GM12878 (cell line): ENCODE measurements around the gene SEL1L2. TPM values are rescaled to one million over a fixed set of nuclear protein-coding genes. Genes with fewer than 3 reads are reported as not detected.

Source experiments
- ATAC-seq: fragments of 200-7000 bp; cut with Tn5 transposase; 3 replicates; pipeline ENCODE4 v1.9.1; 2020; ENCODE audit warnings: mild to moderate bottlenecking, moderate library complexity
- BruUV-seq: library from RNA; stranded (reverse); fragments of 400-500 nt; replicated peaks from 2 replicates; lab custom pipeline; 2021; lab: Mats Ljungman, UMichigan
- CTCF ChIA-PET: fragments of 300-600 bp; sonication (Branson Sonifier 250); formaldehyde crosslinking; extraction: SDS; loops from one replicate; lab custom pipeline; 2021; ENCODE audit warnings: inconsistent platforms; lab: Yijun Ruan, JAX
- POLR2A ChIA-PET: fragments of 350-600 bp; formaldehyde crosslinking; extraction: SDS; loops from one replicate; lab custom pipeline; 2021; ENCODE audit warnings: inconsistent platforms; lab: Charles Lee
- RAD21 ChIA-PET: fragments of 300-600 bp; sonication (Branson Sonifier 250); formaldehyde crosslinking; loops from one replicate; lab custom pipeline; 2023; ENCODE audit warnings: antibody characterized with exemption; ENCODE audit not compliant: unreplicated experiment; lab: Charles Lee
- SMC1A ChIA-PET: fragments of 300-600 bp; sonication (Branson Sonifier 250); formaldehyde crosslinking; loops from one replicate; lab custom pipeline; 2023; ENCODE audit not compliant: unreplicated experiment, uncharacterized antibody; lab: Charles Lee
- DNase-seq: peaks from one replicate; pipeline ENCODE4 v3.0.0-alpha.2; 2011; ENCODE audit warnings: low read depth, low spot score
- FAIRE-seq: peaks from 3 replicates; lab custom pipeline; 2011; peaks lifted over from hg19 to GRCh38; lab: Jason Lieb, UNC
- H2AFZ ChIP-seq: 2 replicates; pipeline ENCODE4 v1.6.0; 2011; ENCODE audit warnings: low read depth, low read length, control low read depth; ENCODE audit not compliant: control insufficient read depth
- H3K27ac ChIP-seq: 2 replicates; pipeline ENCODE4 v1.5.1; 2011; ENCODE audit warnings: control low read depth; ENCODE audit not compliant: control insufficient read depth, insufficient read depth
- H3K27me3 ChIP-seq, 2 experiments: replicated peaks in 1 of 2; 2 replicates each; pipeline versions ENCODE4 v1.6.0 to v1.6.1; 2011; ENCODE audit warnings: low read length in 1 of 2; ENCODE audit not compliant: control insufficient read depth in 2 of 2, insufficient read depth in 2 of 2
- H3K36me3 ChIP-seq, 2 experiments: 2 replicates each; pipeline ENCODE4 v1.5.1; 2011; ENCODE audit warnings: low read length in 1 of 2; ENCODE audit not compliant: control insufficient read depth in 2 of 2, insufficient read depth in 2 of 2
- H3K4me1 ChIP-seq: 2 replicates; pipeline ENCODE4 v1.6.1; 2011; ENCODE audit warnings: mild to moderate bottlenecking, low read length, moderate library complexity, mixed read lengths; ENCODE audit not compliant: control insufficient read depth, insufficient read depth
- H3K4me2 ChIP-seq: 2 replicates; pipeline ENCODE4 v1.6.0; 2011; ENCODE audit warnings: control low read depth; ENCODE audit not compliant: control insufficient read depth, insufficient read depth
- H3K4me3 ChIP-seq: fragments of 200-600 bp; sonication (generic); 2 replicates; pipeline ENCODE4 v1.5.1; 2016
- H3K79me2 ChIP-seq: 2 replicates; pipeline ENCODE4 v1.6.0; 2011; ENCODE audit warnings: low read length; ENCODE audit not compliant: control insufficient read depth, insufficient read depth
- H3K9ac ChIP-seq: 2 replicates; pipeline ENCODE4 v1.8.0; 2011; ENCODE audit warnings: low read length, control low read depth, mixed read lengths; ENCODE audit not compliant: control insufficient read depth, insufficient read depth
- H3K9me3 ChIP-seq: replicated peaks from 3 replicates; pipeline ENCODE4 v1.5.1; 2011; ENCODE audit warnings: mild to moderate bottlenecking, low read length; ENCODE audit not compliant: control insufficient read depth, insufficient read depth
- H4K20me1 ChIP-seq: 2 replicates; pipeline ENCODE4 v1.6.0; 2011; ENCODE audit not compliant: control insufficient read depth, insufficient read depth
- BACH1 ChIP-seq: fragments of 450-650 bp; IDR thresholded peaks from 2 replicates; pipeline ENCODE4 v1.6.1; 2017; ENCODE audit warnings: mild to moderate bottlenecking, borderline replicate concordance
- CREB1 ChIP-seq: IDR thresholded peaks from 2 replicates; pipeline ENCODE4 v1.6.1; 2012; ENCODE audit warnings: low read depth, mild to moderate bottlenecking, inconsistent platforms
- FOXM1 ChIP-seq: IDR thresholded peaks from 2 replicates; pipeline ENCODE4 v1.6.1; 2012; ENCODE audit warnings: low read depth, mild to moderate bottlenecking, inconsistent platforms, low read length, moderate library complexity
- HCFC1 ChIP-seq: fragments of 150-350 bp; IDR thresholded peaks from 2 replicates; pipeline ENCODE4 v1.6.1; 2014; ENCODE audit warnings: low read length
- NFIC ChIP-seq: IDR thresholded peaks from 2 replicates; pipeline ENCODE4 v1.6.1; 2012; ENCODE audit warnings: low read depth, mild to moderate bottlenecking, inconsistent platforms, low read length, moderate library complexity
- NFXL1 ChIP-seq: fragments of 450-650 bp; IDR thresholded peaks from 2 replicates; pipeline ENCODE4 v1.6.1; 2017; ENCODE audit warnings: antibody characterized with exemption, mild to moderate bottlenecking, borderline replicate concordance
- NR2C2 ChIP-seq: IDR thresholded peaks from 2 replicates; pipeline ENCODE4 v1.6.1; 2011; ENCODE audit warnings: borderline replicate concordance, low read depth; ENCODE audit not compliant: control insufficient read depth, insufficient read length
- PAX8 ChIP-seq: fragments of 450-650 bp; IDR thresholded peaks from 2 replicates; pipeline ENCODE4 v1.6.1; 2017; ENCODE audit warnings: mild to moderate bottlenecking, moderate library complexity
- RAD21 ChIP-seq: IDR thresholded peaks from 2 replicates; pipeline ENCODE4 v1.6.1; 2011; ENCODE audit warnings: mild to moderate bottlenecking, low read depth, low read length, moderate library complexity; ENCODE audit not compliant: insufficient read depth
- SUPT20H ChIP-seq: IDR thresholded peaks from 2 replicates; pipeline ENCODE4 v1.6.1; 2011; ENCODE audit warnings: low read depth, mild to moderate bottlenecking, low read length, moderate library complexity, borderline replicate concordance; ENCODE audit not compliant: control insufficient read depth
- TBL1XR1 ChIP-seq: IDR thresholded peaks from 2 replicates; pipeline ENCODE4 v1.6.1; 2012; ENCODE audit warnings: low read depth, low read length, improper control_type of control experiment
- TCF12 ChIP-seq: IDR thresholded peaks from 2 replicates; pipeline ENCODE4 v1.6.1; 2011; ENCODE audit warnings: low read depth, mild to moderate bottlenecking, low read length
- ZNF274 ChIP-seq: IDR thresholded peaks from one replicate; pipeline ENCODE4 v1.8.0; 2011; ENCODE audit not compliant: insufficient read length, insufficient read depth
- ZNF622 ChIP-seq: fragments of 450-650 bp; IDR thresholded peaks from 2 replicates; pipeline ENCODE4 v1.6.1; 2017; ENCODE audit warnings: mild to moderate bottlenecking, inconsistent platforms
- WGBS: methylation state at CpG from one replicate; pipeline ENCODE4 v1.1.6; 2016; ENCODE audit warnings: low lambda C conversion rate; ENCODE audit not compliant: insufficient replicate concordance, insufficient coverage; ENCODE audit errors: missing lambda C conversion rate; 5-methylcytosine and 5-hydroxymethylcytosine counted together
- in situ Hi-C: fragments of 300-500 bp; cut with MboI; formaldehyde crosslinking; loops from 9 replicates; pipeline ENCODE4 v1.14.3; 2018; ENCODE audit warnings: mixed read lengths
- intact Hi-C: fragments of 100-400 bp; cut with micrococcal nuclease; formaldehyde crosslinking; loops from one replicate; pipeline ENCODE4 v1.14.2; 2022; ENCODE audit not compliant: unreplicated experiment
- polyA plus RNA-seq, 11 experiments: library from polyadenylated mRNA; depleted of rRNA in 4 of 11; unstranded in 6 of 11; stranded (reverse) in 5 of 11; fragments of >200 nt; fragmentation: Nextera tagmentation in 4 of 11; fragmentation: Illumina TruSeq in 1 of 11; extraction: Ambion mirVana in 4 of 11; extraction: Trizol in 1 of 11; gene quantifications; 1 replicate in 1 of 11; 2 replicates in 10 of 11; pipeline versions ENCODE4 v1.2.1 to v1.2.3, GENCODE V29; 2011 to 2016; ENCODE audit warnings: inconsistent platforms in 2 of 11, missing spikeins in 2 of 11, low read depth in 1 of 11
- total RNA-seq, 4 experiments: library from RNA; depleted of rRNA in 3 of 4; stranded (reverse); fragments of >200 nt in 3 of 4; fragmentation: Illumina TruSeq in 1 of 4; extraction: Trizol in 1 of 4; gene quantifications; 2 replicates each; pipeline versions ENCODE4 v1.2.1 to v1.2.3, GENCODE V29; 2013 to 2021

SEL1L2 gene
- total and polyA plus RNA-seq, 10 of the 15 experiments (the other 5 are each of a cell fraction or from before 2014, with no cell fraction given), result not detected

GRCh38 chr20:13840093-13840465 is 150.3 kb downstream of the SEL1L2 start:
- intact Hi-C loops (no loop called here), in situ Hi-C loops (no loop called here)
- POLR2A ChIA-PET, result no interaction called here

GRCh38 chr20:13839421-13840092 is 150.9 kb downstream of the SEL1L2 start:
- H3K4me3 ChIP-seq, result no peak overlapping the region
- H3K4me2 ChIP-seq, result no peak overlapping the region
- ATAC-seq, result no peak
- in situ Hi-C loops (no loop called here), intact Hi-C loops (no loop called here)
- DNase-seq, result no peak
- no peak overlapping the region for H3K27ac ChIP-seq
- ChIA-PET POLR2A (no interaction called here), CTCF (no interaction called here), SMC1A (no interaction called here), RAD21 (no interaction called here)
- H2AFZ ChIP-seq, result no peak overlapping the region
- TF ChIP-seq TCF12 (no peak), TBL1XR1 (no peak), NFXL1 (no peak), NR2C2 (no peak), HCFC1 (no peak), RAD21 (no peak)
- no peaks in the 10 kb centered on the region for H3K79me2 ChIP-seq
- H3K4me1 ChIP-seq, result no peaks in the 10 kb centered on the region
- H3K9ac ChIP-seq, result no peak overlapping the region
- no peak for FAIRE-seq
- no peaks in the 10 kb centered on the region for H3K9me3 ChIP-seq
- no TSS peak for BruUV-seq
- H4K20me1 ChIP-seq, result no peaks in the 10 kb centered on the region
- peaks cover 0 to 2% of the 10 kb centered on the region in 2 experiments; a peak in 1 of 4 replicates for H3K27me3 ChIP-seq
- H3K36me3 ChIP-seq, result no peaks in the 10 kb centered on the region
- WGBS, result 7% methylated on average over 4 of the region's 4 CpGs

More at GRCh38 chr20:13840093-13840465, 150.3 kb downstream of the SEL1L2 start:
- Histone ChIP-seq H3K4me3 (no peak overlapping the region), H3K27me3 (peaks cover 0 to 2% of the 10 kb centered on the region in 2 experiments; a peak in 1 of 4 replicates), H2AFZ (no peak overlapping the region), H3K79me2 (no peaks in the 10 kb centered on the region), H3K4me2 (no peak overlapping the region), H4K20me1 (no peaks in the 10 kb centered on the region), H3K9ac (no peak overlapping the region), H3K36me3 (no peaks in the 10 kb centered on the region), H3K9me3 (no peaks in the 10 kb centered on the region), H3K27ac (no peak overlapping the region), H3K4me1 (no peaks in the 10 kb centered on the region)
- ChIA-PET CTCF (interaction anchor here (1.3 kb wide), 1 partner anchor 68 kb away, joined by 6 read pairs; no protein-coding TSS in a partner anchor), SMC1A (no interaction called here), RAD21 (no interaction called here)
- no TSS peak for BruUV-seq
- no peak for DNase-seq
- ATAC-seq, result no peak
- WGBS, result 32% methylated on average over 4 of the region's 4 CpGs
- no peak for FAIRE-seq
- TF ChIP-seq PAX8 (no peak), ZNF274 (no peak), NFIC (no peak), CREB1 (no peak), BACH1 (no peak), FOXM1 (no peak), SUPT20H (no peak), ZNF622 (no peak)
